ENCODE data around the gene SNX7. TPM values are rescaled to one million over a fixed set of nuclear protein-coding genes. Genes with fewer than 3 reads are reported as not detected.

Gene SNX7
- polyA plus RNA-seq, 1 of the 3 experiments (the other 2 are of a cell fraction), result 16.0 TPM

DNA sequence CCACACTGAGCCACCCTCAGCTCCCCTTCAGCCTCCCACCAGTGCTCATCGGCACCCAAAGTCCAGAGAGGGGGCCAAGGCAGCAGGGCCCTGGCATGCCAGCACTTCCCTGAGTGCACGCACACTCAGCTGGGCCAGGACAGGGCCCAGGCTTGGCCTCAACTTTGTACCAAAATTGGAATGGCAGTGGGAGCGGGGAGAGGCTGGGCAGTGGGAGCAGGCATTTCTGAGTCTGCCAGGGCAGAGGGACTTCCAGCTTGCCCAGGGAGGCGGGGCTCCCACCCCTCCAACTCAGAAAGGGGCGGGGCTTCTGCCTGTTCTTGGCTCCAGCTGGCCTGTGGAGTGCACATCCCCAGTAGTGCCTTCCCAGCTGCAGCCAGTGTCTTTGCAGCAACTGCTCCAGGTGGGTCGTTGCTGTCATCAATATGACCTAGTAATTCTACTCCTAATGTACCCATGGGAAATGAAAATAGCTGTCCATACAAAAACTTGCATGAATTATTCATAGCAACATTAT lies 10.3 kb upstream of the SNX7 start (continued):
- TF ChIP-seq, protein P1, sequence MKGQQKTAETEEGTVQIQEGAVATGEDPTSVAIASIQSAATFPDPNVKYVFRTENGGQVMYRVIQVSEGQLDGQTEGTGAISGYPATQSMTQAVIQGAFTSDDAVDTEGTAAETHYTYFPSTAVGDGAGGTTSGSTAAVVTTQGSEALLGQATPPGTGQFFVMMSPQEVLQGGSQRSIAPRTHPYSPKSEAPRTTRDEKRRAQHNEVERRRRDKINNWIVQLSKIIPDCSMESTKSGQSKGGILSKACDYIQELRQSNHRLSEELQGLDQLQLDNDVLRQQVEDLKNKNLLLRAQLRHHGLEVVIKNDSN (IDR thresholded peaks at IDR 0.05; ENCODE audit: borderline replicate concordance, low read depth), result no peak
- TF ChIP-seq YY1 (IDR thresholded peaks at IDR 0.05; ENCODE audit: low read depth) (no peak), CHD2 (IDR thresholded peaks at IDR 0.05; ENCODE audit: low read length, partially characterized antibody) (no peak), RAD21 (IDR thresholded peaks at IDR 0.05; ENCODE audit: low read length) (no peak), POLR2AphosphoS5 (IDR thresholded peaks at IDR 0.05; ENCODE audit: low read depth, low read length) (no peak)
- TF ChIP-seq, protein P2, sequence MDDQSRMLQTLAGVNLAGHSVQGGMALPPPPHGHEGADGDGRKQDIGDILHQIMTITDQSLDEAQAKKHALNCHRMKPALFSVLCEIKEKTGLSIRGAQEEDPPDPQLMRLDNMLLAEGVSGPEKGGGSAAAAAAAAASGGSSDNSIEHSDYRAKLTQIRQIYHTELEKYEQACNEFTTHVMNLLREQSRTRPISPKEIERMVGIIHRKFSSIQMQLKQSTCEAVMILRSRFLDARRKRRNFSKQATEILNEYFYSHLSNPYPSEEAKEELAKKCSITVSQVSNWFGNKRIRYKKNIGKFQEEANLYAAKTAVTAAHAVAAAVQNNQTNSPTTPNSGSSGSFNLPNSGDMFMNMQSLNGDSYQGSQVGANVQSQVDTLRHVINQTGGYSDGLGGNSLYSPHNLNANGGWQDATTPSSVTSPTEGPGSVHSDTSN (IDR thresholded peaks at IDR 0.05), result no peak

DNA sequence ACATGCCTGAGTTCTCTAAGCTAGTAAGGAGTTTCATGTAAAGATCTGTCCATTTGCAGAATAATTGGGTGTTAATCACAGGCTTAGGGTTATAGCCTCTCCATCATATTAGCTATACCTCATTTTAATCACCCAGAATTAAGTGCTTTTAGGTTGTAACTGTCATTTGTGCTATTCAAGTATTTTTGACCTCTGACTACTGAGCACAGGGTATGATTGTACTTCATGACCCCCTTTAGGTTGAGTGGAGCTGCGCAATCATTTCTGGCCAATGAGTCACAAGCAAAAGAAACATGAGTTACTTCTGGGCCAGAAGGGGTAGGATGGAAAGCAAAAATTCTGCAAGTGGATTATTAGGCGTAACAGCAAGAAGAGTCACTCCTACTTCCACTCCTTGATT lies 8.4 kb upstream of the SNX7 start:
- Histone ChIP-seq H3K27me3 (ENCODE audit: insufficient read depth) (no peaks in the 10 kb centered on the region), H3K4me1 (ENCODE audit: control insufficient read depth in 1 of 2, insufficient read depth in 2 of 2, low read depth in 1 of 2, low read length in 1 of 2) (no peaks in the 10 kb centered on the region), H4K20me1 (ENCODE audit: insufficient read depth) (no peaks in the 10 kb centered on the region), H3K4me3 (ENCODE audit: low read depth in 2 of 2, low read length in 1 of 2) (no peak overlapping the region), H3K9me3 (no peaks in the 10 kb centered on the region), H3K36me3 (replicated peaks in 1 of 2; ENCODE audit: control insufficient read depth in 1 of 2, insufficient read depth in 2 of 2, low read length in 1 of 2) (no peaks in the 10 kb centered on the region), H3F3A (replicated peaks; ENCODE audit: insufficient read depth) (peaks cover 4% of the 10 kb centered on the region), H3K9me2 (0 out of 2 replicates have a peak, but pooled peaks cover 4% of the 10 kb centered on the region), H3K9ac (no peak overlapping the region), H2AFZ (ENCODE audit: low read depth) (no peak overlapping the region), H3K4me2 (no peak overlapping the region), H3K79me2 (ENCODE audit: insufficient read depth) (no peaks in the 10 kb centered on the region), H3K27ac (ENCODE audit: low read depth in 2 of 2, low read length in 1 of 2) (no peak overlapping the region)
- ChIA-PET CTCF (no interaction called here), POLR2A (no interaction called here)
- no peak for TF ChIP-seq FOSL2 (IDR thresholded peaks at IDR 0.05; ENCODE audit: borderline replicate concordance, low read depth)
- TF ChIP-seq EZH2phosphoT487 (IDR thresholded peaks at IDR 0.05; ENCODE audit: borderline replicate concordance, low read depth), result no peak
- TF ChIP-seq RCOR1 (IDR thresholded peaks at IDR 0.05; ENCODE audit: low read length), result no peak
- no peak for TF ChIP-seq POLR2AphosphoS5 (IDR thresholded peaks at IDR 0.05; ENCODE audit: low read depth, low read length)
- no peak for TF ChIP-seq EP300 (IDR thresholded peaks at IDR 0.05; ENCODE audit: borderline replicate concordance in 1 of 2, low read depth in 1 of 2, low read length in 1 of 2)
- no peak for TF ChIP-seq TAF1 (IDR thresholded peaks at IDR 0.05; ENCODE audit: borderline replicate concordance, low read depth, low read length)
- no peak for TF ChIP-seq TEAD4 (IDR thresholded peaks at IDR 0.05; ENCODE audit: borderline replicate concordance, insufficient read depth)
- TF ChIP-seq RXRA (IDR thresholded peaks at IDR 0.05; ENCODE audit: borderline replicate concordance, low read depth), result no peak
- WGBS (ENCODE audit: low lambda C conversion rate), result 84% methylated on average over 2 of the region's 2 CpGs
- DNase-seq, result no peak

DNA sequence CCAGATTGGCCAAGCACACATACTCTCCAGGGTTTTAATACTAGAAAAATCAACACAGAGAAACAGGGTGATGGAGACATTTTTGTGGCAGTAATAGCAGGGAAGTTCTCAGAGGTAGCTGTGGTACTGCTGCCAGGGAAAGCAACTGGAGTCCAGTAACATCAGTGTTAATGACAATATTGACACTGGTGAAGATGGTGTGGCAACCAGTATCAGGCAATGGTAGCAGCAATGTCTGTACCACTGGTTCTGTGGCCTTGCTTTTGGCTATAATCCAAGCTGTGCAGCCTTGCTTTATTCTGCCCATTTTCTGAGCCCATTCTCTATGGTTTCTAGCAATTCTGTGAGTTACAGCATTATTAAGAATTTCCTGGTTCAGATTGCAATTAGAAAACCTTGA lies 1.6 kb upstream of the SNX7 start:
- no peak overlapping the region for H3K9ac ChIP-seq
- no peak overlapping the region for H3K27ac ChIP-seq (ENCODE audit: low read depth in 2 of 2, low read length in 1 of 2)
- peaks cover 19% of the 10 kb centered on the region for H3F3A ChIP-seq (replicated peaks; ENCODE audit: insufficient read depth)
- no peaks in the 10 kb centered on the region for H3K27me3 ChIP-seq (ENCODE audit: insufficient read depth)
- no peak overlapping the region; a peak in 1 of 4 replicates for H3K4me3 ChIP-seq (ENCODE audit: low read depth in 2 of 2, low read length in 1 of 2)
- no peaks in the 10 kb centered on the region for H3K36me3 ChIP-seq (replicated peaks in 1 of 2; ENCODE audit: control insufficient read depth in 1 of 2, insufficient read depth in 2 of 2, low read length in 1 of 2)
- H3K4me2 ChIP-seq, result no peak overlapping the region
- no peaks in the 10 kb centered on the region for H3K9me2 ChIP-seq
- H2AFZ ChIP-seq (ENCODE audit: low read depth), result no peak overlapping the region
- no peaks in the 10 kb centered on the region; the same call in 1 of the 2 replicates for H4K20me1 ChIP-seq (ENCODE audit: insufficient read depth)
- H3K79me2 ChIP-seq (ENCODE audit: insufficient read depth), result peaks cover 28% of the 10 kb centered on the region
- TF ChIP-seq, protein P3, sequence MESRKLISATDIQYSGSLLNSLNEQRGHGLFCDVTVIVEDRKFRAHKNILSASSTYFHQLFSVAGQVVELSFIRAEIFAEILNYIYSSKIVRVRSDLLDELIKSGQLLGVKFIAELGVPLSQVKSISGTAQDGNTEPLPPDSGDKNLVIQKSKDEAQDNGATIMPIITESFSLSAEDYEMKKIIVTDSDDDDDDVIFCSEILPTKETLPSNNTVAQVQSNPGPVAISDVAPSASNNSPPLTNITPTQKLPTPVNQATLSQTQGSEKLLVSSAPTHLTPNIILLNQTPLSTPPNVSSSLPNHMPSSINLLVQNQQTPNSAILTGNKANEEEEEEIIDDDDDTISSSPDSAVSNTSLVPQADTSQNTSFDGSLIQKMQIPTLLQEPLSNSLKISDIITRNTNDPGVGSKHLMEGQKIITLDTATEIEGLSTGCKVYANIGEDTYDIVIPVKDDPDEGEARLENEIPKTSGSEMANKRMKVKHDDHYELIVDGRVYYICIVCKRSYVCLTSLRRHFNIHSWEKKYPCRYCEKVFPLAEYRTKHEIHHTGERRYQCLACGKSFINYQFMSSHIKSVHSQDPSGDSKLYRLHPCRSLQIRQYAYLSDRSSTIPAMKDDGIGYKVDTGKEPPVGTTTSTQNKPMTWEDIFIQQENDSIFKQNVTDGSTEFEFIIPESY (IDR thresholded peaks at IDR 0.05; ENCODE audit: borderline replicate concordance, low read depth), result no peak
- TF ChIP-seq SMC3 (IDR thresholded peaks at IDR 0.05; ENCODE audit: low read depth, low read length) (no peak), RCOR1 (IDR thresholded peaks at IDR 0.05; ENCODE audit: low read length) (no peak), NRF1 (IDR thresholded peaks at IDR 0.05; ENCODE audit: low read depth, low read length) (no peak), FOXJ3 (CRISPR knock-in tag; IDR thresholded peaks at IDR 0.05) (no peak)
- TF ChIP-seq, protein P4, sequence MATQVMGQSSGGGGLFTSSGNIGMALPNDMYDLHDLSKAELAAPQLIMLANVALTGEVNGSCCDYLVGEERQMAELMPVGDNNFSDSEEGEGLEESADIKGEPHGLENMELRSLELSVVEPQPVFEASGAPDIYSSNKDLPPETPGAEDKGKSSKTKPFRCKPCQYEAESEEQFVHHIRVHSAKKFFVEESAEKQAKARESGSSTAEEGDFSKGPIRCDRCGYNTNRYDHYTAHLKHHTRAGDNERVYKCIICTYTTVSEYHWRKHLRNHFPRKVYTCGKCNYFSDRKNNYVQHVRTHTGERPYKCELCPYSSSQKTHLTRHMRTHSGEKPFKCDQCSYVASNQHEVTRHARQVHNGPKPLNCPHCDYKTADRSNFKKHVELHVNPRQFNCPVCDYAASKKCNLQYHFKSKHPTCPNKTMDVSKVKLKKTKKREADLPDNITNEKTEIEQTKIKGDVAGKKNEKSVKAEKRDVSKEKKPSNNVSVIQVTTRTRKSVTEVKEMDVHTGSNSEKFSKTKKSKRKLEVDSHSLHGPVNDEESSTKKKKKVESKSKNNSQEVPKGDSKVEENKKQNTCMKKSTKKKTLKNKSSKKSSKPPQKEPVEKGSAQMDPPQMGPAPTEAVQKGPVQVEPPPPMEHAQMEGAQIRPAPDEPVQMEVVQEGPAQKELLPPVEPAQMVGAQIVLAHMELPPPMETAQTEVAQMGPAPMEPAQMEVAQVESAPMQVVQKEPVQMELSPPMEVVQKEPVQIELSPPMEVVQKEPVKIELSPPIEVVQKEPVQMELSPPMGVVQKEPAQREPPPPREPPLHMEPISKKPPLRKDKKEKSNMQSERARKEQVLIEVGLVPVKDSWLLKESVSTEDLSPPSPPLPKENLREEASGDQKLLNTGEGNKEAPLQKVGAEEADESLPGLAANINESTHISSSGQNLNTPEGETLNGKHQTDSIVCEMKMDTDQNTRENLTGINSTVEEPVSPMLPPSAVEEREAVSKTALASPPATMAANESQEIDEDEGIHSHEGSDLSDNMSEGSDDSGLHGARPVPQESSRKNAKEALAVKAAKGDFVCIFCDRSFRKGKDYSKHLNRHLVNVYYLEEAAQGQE (IDR thresholded peaks at IDR 0.05; ENCODE audit: low read depth, low read length), result no peak
- H3K4me1 ChIP-seq (ENCODE audit: control insufficient read depth in 1 of 2, insufficient read depth in 2 of 2, low read depth in 1 of 2, low read length in 1 of 2), result peaks cover 0 to 13% of the 10 kb centered on the region in 2 experiments; a peak in 2 of 4 replicates
- ChIA-PET CTCF (interaction anchor here (0.6 to 1.0 kb wide), 3 partner anchors 74 to 155 kb away, joined by 3 read pairs; no protein-coding TSS in a partner anchor), POLR2A (no interaction called here)
- no peaks in the 10 kb centered on the region for H3K9me3 ChIP-seq
- no peak for DNase-seq
